DND-41 (cell line): ENCODE measurements around the gene RFESD.
"Not testable (repeated sequence)": the region's sequence is repeated elsewhere in the genome, so short reads cannot be mapped to it uniquely, and the experiment has no call there.

Experiments used
- ATAC-seq: fragments of 200-7000 bp; cut with Tn5 transposase; 3 replicates; pipeline ENCODE4 v1.9.1; 2021; ENCODE audit warnings: low read depth; ENCODE audit not compliant: insufficient read depth
- DNase-seq: peaks from one replicate; pipeline ENCODE4 v3.0.0-alpha.2; 2020
- H2AFZ ChIP-seq: 2 replicates; pipeline ENCODE4 v1.6.0; 2012; ENCODE audit warnings: low read depth, low read length
- H3K27ac ChIP-seq: 2 replicates; pipeline ENCODE4 v1.5.1; 2012; ENCODE audit warnings: low read length, inconsistent platforms
- H3K27me3 ChIP-seq: fragments of 200-600 bp; sonication (generic); 2 replicates; pipeline ENCODE4 v1.6.0; 2012; ENCODE audit warnings: low read length, mild to moderate bottlenecking, inconsistent platforms; ENCODE audit not compliant: insufficient read depth, poor library complexity
- H3K36me3 ChIP-seq: 2 replicates; pipeline ENCODE4 v1.5.1; 2012; ENCODE audit warnings: low read length, inconsistent platforms; ENCODE audit not compliant: insufficient read depth
- H3K4me1 ChIP-seq: 2 replicates; pipeline ENCODE4 v1.5.1; 2012; ENCODE audit warnings: mild to moderate bottlenecking, low read length; ENCODE audit not compliant: insufficient read depth
- H3K4me2 ChIP-seq: 2 replicates; pipeline ENCODE4 v1.6.0; 2012; ENCODE audit warnings: mild to moderate bottlenecking, moderate library complexity, low read length, inconsistent platforms; ENCODE audit not compliant: insufficient read depth
- H3K4me3 ChIP-seq, 2 experiments: fragments of 200-600 bp in 1 of 2; shearing (Covaris generic) in 1 of 2; 2 replicates each; pipeline ENCODE4 v1.5.1; 2012 to 2016; ENCODE audit warnings: inconsistent platforms in 2 of 2, low read length in 2 of 2, mild to moderate bottlenecking in 2 of 2, low read depth in 1 of 2, moderate library complexity in 1 of 2
- H3K79me2 ChIP-seq: 2 replicates; pipeline ENCODE4 v1.6.0; 2012; ENCODE audit warnings: low read length, inconsistent platforms; ENCODE audit not compliant: insufficient read depth
- H3K9ac ChIP-seq: 2 replicates; pipeline ENCODE4 v1.6.0; 2012; ENCODE audit warnings: low read depth, mild to moderate bottlenecking, inconsistent platforms, low read length, moderate library complexity
- H3K9me3 ChIP-seq: 2 replicates; pipeline ENCODE4 v1.5.1; 2012; ENCODE audit warnings: low read length, moderate library complexity, mild to moderate bottlenecking, inconsistent platforms; ENCODE audit not compliant: insufficient read depth, severe bottlenecking
- H4K20me1 ChIP-seq: 2 replicates; pipeline ENCODE4 v1.6.0; 2012; ENCODE audit warnings: low read length; ENCODE audit not compliant: insufficient read depth
- CTCF ChIP-seq: IDR thresholded peaks from 2 replicates; pipeline ENCODE4 v1.5.1; 2012; ENCODE audit warnings: borderline replicate concordance, low read length, moderate library complexity, mild to moderate bottlenecking; ENCODE audit not compliant: poor library complexity, severe bottlenecking; ENCODE audit errors: extremely low read depth
- EZH2 ChIP-seq: IDR thresholded peaks from 3 replicates; pipeline ENCODE4 v1.6.1; 2012; ENCODE audit warnings: borderline replicate concordance, low read depth, mild to moderate bottlenecking, moderate library complexity, low read length, inconsistent platforms; ENCODE audit not compliant: severe bottlenecking

Gene RFESD

GRCh38 chr5:95644351-95645042 is 2.1 kb upstream of the RFESD start:
- Histone ChIP-seq H3K27me3 (no peaks in the 10 kb centered on the region), H3K9me3 (no peaks in the 10 kb centered on the region), H3K36me3 (no peaks in the 10 kb centered on the region), H3K79me2 (no peaks in the 10 kb centered on the region), H3K4me3 (no peak overlapping the region), H3K9ac (no peak overlapping the region), H3K4me2 (peak overlapping the region; percentile 33; the same call in 1 of the 2 replicates), H2AFZ (peak overlapping the region; percentile 62), H3K27ac (peak overlapping the region; percentile 19; the same call in 1 of the 2 replicates), H4K20me1 (no peaks in the 10 kb centered on the region), H3K4me1 (peaks cover 43% of the 10 kb centered on the region)
- peak; percentile 93 for TF ChIP-seq CTCF
- TF ChIP-seq EZH2: no peak
- ATAC-seq (peak; percentile 37; the same call in 2 of the 3 replicates), DNase-seq (peak; percentile 64)

- peak overlapping the region; percentile 80 for H2AFZ ChIP-seq
- peak overlapping the region; percentile 87 for H3K27ac ChIP-seq
- not testable (repeated sequence) for H3K9me3 ChIP-seq, DNase-seq, H3K79me2 ChIP-seq, ATAC-seq, H3K27me3 ChIP-seq, H3K36me3 ChIP-seq, H4K20me1 ChIP-seq
- H3K4me1 ChIP-seq: peaks cover 43% of the 10 kb centered on the region
- H3K9ac ChIP-seq: peak overlapping the region; percentile 76
- H3K4me2 ChIP-seq: peak overlapping the region; percentile 76
- H3K4me3 ChIP-seq: peak overlapping the region in 1 of 2 experiments; percentile 75; a peak in 3 of 4 replicates
Observed at GRCh38 chr5:95646226-95646568, 380 bp upstream of the RFESD start.

GRCh38 chr5:95647886-95648860 is 1.6 kb downstream of the RFESD start:
- Histone ChIP-seq H3K4me3 (no peak overlapping the region; a peak in 1 of 4 replicates), H3K4me2 (peak overlapping the region; percentile 76), H3K4me1 (peaks cover 43% of the 10 kb centered on the region), H3K9ac (peak overlapping the region; percentile 76), H3K79me2 (no peaks in the 10 kb centered on the region), H2AFZ (peak overlapping the region; percentile 80; the same call in 1 of the 2 replicates), H3K27me3 (no peaks in the 10 kb centered on the region), H3K9me3 (no peaks in the 10 kb centered on the region), H3K36me3 (no peaks in the 10 kb centered on the region), H3K27ac (no peak overlapping the region), H4K20me1 (no peaks in the 10 kb centered on the region)
- ATAC-seq: no peak
- no peak for TF ChIP-seq EZH2
- no peak for TF ChIP-seq CTCF
- no peak for DNase-seq

GRCh38 chr5:95649274-95649673 is 2.7 kb downstream of the RFESD start:
- Histone ChIP-seq H3K9me3 (no peaks in the 10 kb centered on the region), H3K79me2 (no peaks in the 10 kb centered on the region), H3K36me3 (no peaks in the 10 kb centered on the region), H3K27me3 (no peaks in the 10 kb centered on the region), H3K4me2 (no peak overlapping the region), H2AFZ (no peak overlapping the region), H3K27ac (no peak overlapping the region), H3K4me1 (peaks cover 38% of the 10 kb centered on the region), H4K20me1 (no peaks in the 10 kb centered on the region), H3K4me3 (no peak overlapping the region), H3K9ac (no peak overlapping the region)
- DNase-seq (no peak), ATAC-seq (no peak)
- TF ChIP-seq CTCF (no peak), EZH2 (no peak)
